ENCODE results near the gene IFNLR1.
"Not testable (repeated sequence)": the region's sequence is repeated elsewhere in the genome, so short reads cannot be mapped to it uniquely, and the experiment has no call there.

Gene IFNLR1

GRCh38 chr1:24221246-24221645 lies 34.2 kb upstream of the IFNLR1 start:
- no peak overlapping the region for H3K4me3 ChIP-seq (ENCODE audit: low read length)
- H3K4me1 ChIP-seq (ENCODE audit: control insufficient read depth, insufficient read depth, low read length), result no peaks in the 10 kb centered on the region
- H3K9ac ChIP-seq (ENCODE audit: low read depth, low read length), result no peak overlapping the region
- peaks cover 67% of the 10 kb centered on the region for H3K27me3 ChIP-seq (ENCODE audit: control insufficient read depth, insufficient read depth, low read length)
- H3K9me3 ChIP-seq (replicated peaks; ENCODE audit: low read length), result no peaks in the 10 kb centered on the region
- H3K4me2 ChIP-seq (ENCODE audit: low read length), result no peak overlapping the region
- H3K36me3 ChIP-seq (ENCODE audit: insufficient read depth, low read length), result no peaks in the 10 kb centered on the region

GRCh38 chr1:24216276-24217074 lies 29.4 kb upstream of the IFNLR1 start:
- Histone ChIP-seq H3K27me3 (ENCODE audit: control insufficient read depth, insufficient read depth, low read length) (peaks cover 61% of the 10 kb centered on the region), H3K4me1 (ENCODE audit: control insufficient read depth, insufficient read depth, low read length) (no peaks in the 10 kb centered on the region), H3K9me3 (replicated peaks; ENCODE audit: low read length) (no peaks in the 10 kb centered on the region), H3K4me2 (ENCODE audit: low read length) (no peak overlapping the region), H3K9ac (ENCODE audit: low read depth, low read length) (no peak overlapping the region), H3K36me3 (ENCODE audit: insufficient read depth, low read length) (no peaks in the 10 kb centered on the region), H3K4me3 (ENCODE audit: low read length) (no peak overlapping the region)

DNA sequence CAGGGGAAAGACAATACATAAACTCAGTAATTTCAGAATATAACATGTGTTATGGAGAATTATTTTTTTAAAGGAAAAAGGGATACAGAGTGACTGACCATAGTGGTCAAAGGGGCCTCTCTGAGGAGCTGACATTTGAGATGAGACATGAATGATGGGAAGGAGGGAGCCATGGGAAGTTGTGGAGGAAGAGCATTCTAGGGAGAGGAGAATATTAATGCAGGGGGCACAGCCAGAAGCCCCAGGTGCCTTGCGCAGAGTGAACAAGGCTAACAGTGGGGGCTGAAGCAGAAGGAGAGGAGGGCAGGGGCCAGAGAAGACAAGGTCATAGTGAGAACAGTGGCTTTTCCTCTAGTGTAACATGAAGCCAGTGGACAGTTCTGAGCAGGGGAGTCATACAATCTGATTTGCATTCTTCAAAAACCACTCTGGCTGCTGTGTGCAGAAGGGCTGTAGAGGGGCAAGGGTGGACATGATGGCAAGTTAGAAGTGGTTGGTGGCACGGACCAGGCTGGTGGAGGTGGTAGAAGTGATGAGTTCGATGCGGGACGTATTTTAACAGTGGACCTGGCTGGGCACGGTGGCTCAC lies 28.2 kb upstream of the IFNLR1 start:
- Histone ChIP-seq H3K27me3 (ENCODE audit: control insufficient read depth, insufficient read depth, low read length) (peaks cover 55% of the 10 kb centered on the region), H3K4me2 (ENCODE audit: low read length) (no peak overlapping the region), H3K4me3 (ENCODE audit: low read length) (no peak overlapping the region), H3K9me3 (replicated peaks; ENCODE audit: low read length) (no peaks in the 10 kb centered on the region), H3K36me3 (ENCODE audit: insufficient read depth, low read length) (no peaks in the 10 kb centered on the region), H3K9ac (ENCODE audit: low read depth, low read length) (no peak overlapping the region), H3K4me1 (ENCODE audit: control insufficient read depth, insufficient read depth, low read length) (no peaks in the 10 kb centered on the region)

GRCh38 chr1:24212376-24212775 lies 25.3 kb upstream of the IFNLR1 start:
- Histone ChIP-seq H3K27me3 (ENCODE audit: control insufficient read depth, insufficient read depth, low read length) (peaks cover 44% of the 10 kb centered on the region), H3K9me3 (replicated peaks; ENCODE audit: low read length) (no peaks in the 10 kb centered on the region), H3K4me3 (ENCODE audit: low read length) (no peak overlapping the region), H3K4me2 (ENCODE audit: low read length) (no peak overlapping the region), H3K4me1 (ENCODE audit: control insufficient read depth, insufficient read depth, low read length) (no peaks in the 10 kb centered on the region), H3K9ac (ENCODE audit: low read depth, low read length) (no peak overlapping the region), H3K36me3 (ENCODE audit: insufficient read depth, low read length) (no peaks in the 10 kb centered on the region)

DNA sequence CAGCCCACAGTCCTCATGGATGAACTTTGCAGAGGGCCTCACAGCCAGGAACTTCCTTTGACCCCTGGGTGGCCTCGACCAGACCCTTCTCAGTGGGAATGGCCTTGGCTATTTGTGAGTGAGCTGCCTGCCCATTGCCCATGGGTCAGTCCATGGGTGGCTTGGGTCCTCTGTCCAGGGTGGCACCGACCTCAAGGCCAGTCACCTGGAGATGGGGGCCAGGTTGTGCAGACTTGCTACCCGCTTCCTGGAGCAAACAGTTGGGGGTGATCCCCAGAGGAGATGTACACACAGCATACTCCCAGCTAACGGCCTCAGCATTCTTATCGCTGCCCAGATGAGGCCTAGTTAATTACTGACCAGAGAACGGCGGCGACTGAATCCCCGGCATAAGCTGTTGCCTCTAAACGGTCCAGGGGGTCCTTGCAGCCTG lies 23.1 kb upstream of the IFNLR1 start:
- Histone ChIP-seq H3K4me1 (ENCODE audit: control insufficient read depth, insufficient read depth, low read length) (no peaks in the 10 kb centered on the region), H3K36me3 (ENCODE audit: insufficient read depth, low read length) (no peaks in the 10 kb centered on the region), H3K27me3 (ENCODE audit: control insufficient read depth, insufficient read depth, low read length) (peaks cover 41% of the 10 kb centered on the region), H3K9ac (ENCODE audit: low read depth, low read length) (no peak overlapping the region), H3K4me2 (ENCODE audit: low read length) (no peak overlapping the region), H3K4me3 (ENCODE audit: low read length) (no peak overlapping the region), H3K9me3 (replicated peaks; ENCODE audit: low read length) (no peaks in the 10 kb centered on the region)

DNA sequence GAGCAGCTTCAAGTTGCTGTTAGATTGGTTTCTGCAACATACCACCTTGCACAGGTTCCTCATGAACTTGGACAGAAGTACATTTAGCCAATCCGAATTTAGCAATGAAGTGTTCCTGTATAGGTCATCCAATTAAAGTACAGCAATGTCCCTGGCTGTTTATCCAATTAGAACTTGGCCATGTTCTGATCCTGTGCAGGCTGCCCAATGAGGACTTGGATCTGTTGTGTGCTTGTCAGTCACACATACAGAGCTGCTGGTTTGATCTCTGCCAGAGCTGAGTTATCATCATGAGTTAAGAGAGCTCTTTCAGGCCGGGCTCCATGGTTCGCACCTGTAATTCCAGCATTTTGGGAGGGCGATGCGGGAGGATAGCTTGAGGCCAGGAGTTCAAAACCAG lies 22.0 kb upstream of the IFNLR1 start:
- no peaks in the 10 kb centered on the region for H3K4me1 ChIP-seq (ENCODE audit: control insufficient read depth, insufficient read depth, low read length)
- no peak overlapping the region for H3K4me2 ChIP-seq (ENCODE audit: low read length)
- H3K4me3 ChIP-seq (ENCODE audit: low read length), result no peak overlapping the region
- no peaks in the 10 kb centered on the region for H3K9me3 ChIP-seq (replicated peaks; ENCODE audit: low read length)
- H3K27me3 ChIP-seq (ENCODE audit: control insufficient read depth, insufficient read depth, low read length), result peaks cover 30% of the 10 kb centered on the region
- H3K9ac ChIP-seq (ENCODE audit: low read depth, low read length), result no peak overlapping the region
- H3K36me3 ChIP-seq (ENCODE audit: insufficient read depth, low read length), result no peaks in the 10 kb centered on the region

GRCh38 chr1:24207709-24208108 lies 20.6 kb upstream of the IFNLR1 start:
- Histone ChIP-seq H3K4me2 (ENCODE audit: low read length) (no peak overlapping the region), H3K27me3 (ENCODE audit: control insufficient read depth, insufficient read depth, low read length) (peaks cover 25% of the 10 kb centered on the region), H3K9me3 (replicated peaks; ENCODE audit: low read length) (no peaks in the 10 kb centered on the region), H3K4me1 (ENCODE audit: control insufficient read depth, insufficient read depth, low read length) (no peaks in the 10 kb centered on the region), H3K36me3 (ENCODE audit: insufficient read depth, low read length) (no peaks in the 10 kb centered on the region), H3K9ac (ENCODE audit: low read depth, low read length) (no peak overlapping the region), H3K4me3 (ENCODE audit: low read length) (no peak overlapping the region)

DNA sequence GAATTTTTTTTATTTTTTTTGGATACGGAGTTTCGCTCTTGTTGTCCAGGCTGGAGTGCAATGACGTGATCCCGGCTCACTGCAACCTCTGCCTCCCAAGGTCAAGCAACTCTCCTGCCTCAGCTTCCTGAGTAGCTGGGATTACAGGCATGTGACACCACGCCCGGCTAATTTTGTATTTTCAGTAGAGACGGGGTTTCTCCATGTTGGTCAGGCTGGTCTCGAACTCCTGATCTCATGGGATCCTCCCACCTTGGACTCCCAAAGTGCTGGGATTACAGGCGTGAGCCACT lies 20.3 kb upstream of the IFNLR1 start:
- H3K4me3 ChIP-seq (ENCODE audit: low read length); H3K4me2 ChIP-seq (ENCODE audit: low read length); H3K9ac ChIP-seq (ENCODE audit: low read depth, low read length); H3K9me3 ChIP-seq (replicated peaks; ENCODE audit: low read length); H3K36me3 ChIP-seq (ENCODE audit: insufficient read depth, low read length); H3K4me1 ChIP-seq (ENCODE audit: control insufficient read depth, insufficient read depth, low read length): not testable (repeated sequence)
- H3K27me3 ChIP-seq (ENCODE audit: control insufficient read depth, insufficient read depth, low read length), result peaks cover 25% of the 10 kb centered on the region

DNA sequence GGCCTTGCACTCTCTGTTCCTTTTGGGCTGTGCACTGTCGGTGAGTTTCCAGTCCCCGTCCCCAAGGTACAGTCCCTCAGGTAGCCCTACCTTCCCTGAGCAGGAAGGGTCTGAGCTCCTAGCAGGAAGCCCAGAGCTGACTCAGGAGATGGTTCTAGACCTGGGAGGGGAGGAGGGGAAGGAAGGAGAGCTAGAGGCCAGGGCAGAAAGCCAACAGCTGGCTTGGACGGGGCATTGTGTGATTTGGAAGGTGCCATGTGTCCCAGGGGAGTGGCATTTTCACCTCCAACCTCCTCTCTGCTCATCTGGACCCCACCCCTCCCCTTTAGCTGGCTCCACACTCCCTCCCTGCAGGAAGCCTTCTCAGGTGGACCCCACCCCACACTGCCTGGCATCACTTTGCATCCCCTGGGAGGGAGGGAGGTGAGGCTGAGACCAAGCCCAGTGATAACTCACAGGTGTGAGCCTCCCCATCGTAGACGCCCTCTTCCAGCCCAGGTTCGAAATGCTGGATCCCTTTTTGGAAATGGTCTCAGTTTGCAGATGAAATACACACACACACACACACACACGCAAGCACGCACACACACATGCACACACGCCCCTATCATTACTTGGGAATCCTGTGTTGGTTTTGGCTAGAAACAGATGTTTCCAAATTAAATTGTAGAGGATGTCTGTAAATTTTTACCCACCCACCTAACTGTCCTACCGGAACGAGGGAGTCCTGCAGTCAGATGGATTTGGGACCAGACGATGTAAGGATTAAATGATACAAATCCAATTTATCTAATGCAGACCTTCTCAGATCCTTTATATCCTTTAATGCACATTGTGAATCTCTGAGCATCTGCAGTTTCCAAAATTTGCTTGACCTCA lies 19.7 kb upstream of the IFNLR1 start:
- Histone ChIP-seq H3K36me3 (ENCODE audit: insufficient read depth, low read length) (no peaks in the 10 kb centered on the region), H3K9ac (ENCODE audit: low read depth, low read length) (no peak overlapping the region), H3K4me3 (ENCODE audit: low read length) (no peak overlapping the region), H3K27me3 (ENCODE audit: control insufficient read depth, insufficient read depth, low read length) (peaks cover 25% of the 10 kb centered on the region), H3K4me1 (ENCODE audit: control insufficient read depth, insufficient read depth, low read length) (peaks cover 6% of the 10 kb centered on the region), H3K4me2 (ENCODE audit: low read length) (no peak overlapping the region), H3K9me3 (replicated peaks; ENCODE audit: low read length) (no peaks in the 10 kb centered on the region)

- H3K9ac ChIP-seq (ENCODE audit: low read depth, low read length), result no peak overlapping the region
- no peak overlapping the region for H3K4me2 ChIP-seq (ENCODE audit: low read length)
- peaks cover 6% of the 10 kb centered on the region for H3K4me1 ChIP-seq (ENCODE audit: control insufficient read depth, insufficient read depth, low read length)
- H3K4me3 ChIP-seq (ENCODE audit: low read length), result no peak overlapping the region
- no peaks in the 10 kb centered on the region for H3K9me3 ChIP-seq (replicated peaks; ENCODE audit: low read length)
- H3K27me3 ChIP-seq (ENCODE audit: control insufficient read depth, insufficient read depth, low read length), result peaks cover 25% of the 10 kb centered on the region
- H3K36me3 ChIP-seq (ENCODE audit: insufficient read depth, low read length), result no peaks in the 10 kb centered on the region
Measured at GRCh38 chr1:24206083-24206464, 19.0 kb upstream of the IFNLR1 start.

DNA sequence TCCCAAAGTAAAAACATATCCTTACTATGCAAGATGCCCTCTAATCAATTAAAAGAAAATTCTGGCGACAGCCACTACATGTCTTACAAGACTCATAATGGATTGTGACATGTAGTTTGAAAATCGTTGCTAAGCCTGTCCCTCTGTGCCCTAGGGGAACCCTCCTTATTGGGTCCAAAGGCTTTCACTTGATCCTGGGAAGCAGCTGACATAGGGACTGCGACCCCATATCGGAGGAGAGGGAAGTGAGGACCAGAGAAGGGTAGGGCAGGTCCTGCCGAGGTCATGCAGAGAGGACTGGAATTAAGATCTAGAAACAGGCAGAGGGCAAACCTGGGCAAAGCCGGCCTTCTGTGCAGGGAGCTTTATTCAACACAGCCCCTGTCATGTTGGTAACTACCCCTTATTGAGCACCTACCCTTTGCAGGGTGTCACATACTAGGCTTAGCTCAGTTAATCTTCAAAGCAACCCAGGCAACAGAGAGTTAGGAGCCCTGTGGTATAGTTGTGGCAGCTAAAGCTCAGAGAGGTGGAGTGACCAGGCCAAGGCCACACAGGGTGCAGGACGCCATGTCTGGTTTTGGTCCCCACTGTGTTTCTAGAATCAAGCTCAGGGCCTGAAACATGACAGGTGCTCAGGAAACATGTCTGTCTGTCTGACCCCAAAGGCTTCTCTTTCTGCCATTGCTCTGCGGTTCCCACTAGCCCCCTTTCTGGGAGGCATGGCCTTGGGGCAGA lies 18.4 kb upstream of the IFNLR1 start:
- Histone ChIP-seq H3K4me2 (ENCODE audit: low read length) (no peak overlapping the region), H3K9ac (ENCODE audit: low read depth, low read length) (no peak overlapping the region)

More for the DNA sequence above, 18.4 kb upstream of the IFNLR1 start:
- H3K9me3 ChIP-seq (replicated peaks; ENCODE audit: low read length), result no peaks in the 10 kb centered on the region
- H3K36me3 ChIP-seq (ENCODE audit: insufficient read depth, low read length), result no peaks in the 10 kb centered on the region
- peaks cover 21% of the 10 kb centered on the region for H3K27me3 ChIP-seq (ENCODE audit: control insufficient read depth, insufficient read depth, low read length)
- no peak overlapping the region for H3K4me3 ChIP-seq (ENCODE audit: low read length)
- H3K4me1 ChIP-seq (ENCODE audit: control insufficient read depth, insufficient read depth, low read length), result peaks cover 6% of the 10 kb centered on the region
